AG04450 (cell line): ENCODE results near the gene TREH. TPM values are rescaled to one million over a fixed set of nuclear protein-coding genes. Genes with fewer than 3 reads are reported as not detected.

ENCODE experiments used
- CTCF ChIA-PET: fragments of 300-600, 350-600 bp; formaldehyde crosslinking; extraction: SDS; loops from one replicate; lab custom pipeline; 2022; ENCODE audit warnings: antibody characterized with exemption, inconsistent platforms; lab: Charles Lee
- POLR2A ChIA-PET: fragments of 350-600 bp; formaldehyde crosslinking; extraction: SDS; loops from one replicate; lab custom pipeline; 2021; ENCODE audit warnings: antibody characterized with exemption, inconsistent platforms; lab: Yijun Ruan, JAX
- DNase-seq: peaks from one replicate; pipeline ENCODE4 v3.0.0-alpha.2; 2011; ENCODE audit warnings: low read depth, low spot score
- H3K27ac ChIP-seq: one replicate; pipeline ENCODE4 v1.5.1; 2012; ENCODE audit warnings: low read depth, low read length, control low read depth
- H3K27me3 ChIP-seq: one replicate; pipeline ENCODE4 v1.6.0; 2012; ENCODE audit warnings: low read length; ENCODE audit not compliant: control insufficient read depth, insufficient read depth
- H3K4me3 ChIP-seq: 2 replicates; pipeline ENCODE4 v1.5.1; 2011; ENCODE audit warnings: mild to moderate bottlenecking, low read depth, low read length, control low read depth
- H3K9me3 ChIP-seq: 2 replicates; pipeline ENCODE4 v1.5.1; 2012; ENCODE audit warnings: low read length; ENCODE audit not compliant: control insufficient read depth, insufficient read depth
- CTCF ChIP-seq: IDR thresholded peaks from 2 replicates; pipeline ENCODE4 v1.5.1; 2011; ENCODE audit warnings: low read depth, low read length, control low read depth, inconsistent platforms
- polyA plus RNA-seq: library from polyadenylated mRNA; depleted of rRNA; stranded (reverse); fragments of >200 nt; gene quantifications from 2 replicates; pipeline ENCODE4 v1.2.3, GENCODE V29; 2011

The TREH gene
- polyA plus RNA-seq, 1 experiment: not detected

GRCh38 chr11:118641397-118642019 lies 37.9 kb downstream of the TREH start:
- POLR2A ChIA-PET: no interaction called here

GRCh38 chr11:118640332-118641154 lies 38.9 kb downstream of the TREH start:
- no peak for DNase-seq
- no peak for TF ChIP-seq CTCF
- Histone ChIP-seq H3K4me3 (no peak overlapping the region), H3K27ac (no peak overlapping the region), H3K27me3 (no peaks in the 10 kb centered on the region), H3K9me3 (no peaks in the 10 kb centered on the region)
- ChIA-PET POLR2A (interaction anchor here (0.7 to 1.2 kb wide), 3 partner anchors 12 to 71 kb away, joined by 3 to 5 read pairs (median 4); no protein-coding TSS in a partner anchor), CTCF (interaction anchor here (1.2 kb wide), 1 partner anchor 20 kb away, joined by 4 read pairs; no protein-coding TSS in a partner anchor)

More at GRCh38 chr11:118641397-118642019, 37.9 kb downstream of the TREH start:
- no peak for DNase-seq
- CTCF ChIA-PET: no interaction called here
- Histone ChIP-seq H3K27me3 (no peaks in the 10 kb centered on the region), H3K9me3 (no peaks in the 10 kb centered on the region), H3K4me3 (no peak overlapping the region), H3K27ac (no peak overlapping the region)
- no peak for TF ChIP-seq CTCF

GRCh38 chr11:118639899-118640298 lies 39.6 kb downstream of the TREH start:
- ChIA-PET POLR2A (interaction anchor here (0.7 to 1.2 kb wide), 4 partner anchors 9 to 70 kb away, joined by 3 to 5 read pairs (median 4); no protein-coding TSS in a partner anchor), CTCF (interaction anchor here (1.2 to 1.7 kb wide), 2 partner anchors 21 to 317 kb away, joined by 3 to 4 read pairs; no protein-coding TSS in a partner anchor)

GRCh38 chr11:118638726-118639125 lies 40.7 kb downstream of the TREH start:
- no peaks in the 10 kb centered on the region for H3K27me3 ChIP-seq
- H3K9me3 ChIP-seq: no peaks in the 10 kb centered on the region; the same call in 1 of the 2 replicates
- CTCF ChIA-PET: interaction anchor here (1.7 kb wide), 1 partner anchor 318 kb away, joined by 3 read pairs; no protein-coding TSS in a partner anchor
- POLR2A ChIA-PET: interaction anchor here (0.6 to 0.7 kb wide), 2 partner anchors 16 to 352 kb away, joined by 3 to 5 read pairs; no protein-coding TSS in a partner anchor
- TF ChIP-seq CTCF: no peak
- H3K27ac ChIP-seq: no peak overlapping the region
- no peak overlapping the region for H3K4me3 ChIP-seq
- no peak for DNase-seq

More at GRCh38 chr11:118639899-118640298, 39.6 kb downstream of the TREH start:
- Histone ChIP-seq H3K4me3 (no peak overlapping the region), H3K27me3 (no peaks in the 10 kb centered on the region), H3K27ac (no peak overlapping the region), H3K9me3 (no peaks in the 10 kb centered on the region; the same call in 1 of the 2 replicates)
- DNase-seq: no peak
- no peak for TF ChIP-seq CTCF
